ENCODE measurements around the gene LMO7. TPM values are rescaled to one million over a fixed set of nuclear protein-coding genes. Genes with fewer than 3 reads are reported as not detected.
A peak's percentile ranks its signal among the peaks of the same experiment; 100 is the strongest.

LMO7 gene
- total RNA-seq, 1 donor from 2014 or later: 60.8 TPM

DNA sequence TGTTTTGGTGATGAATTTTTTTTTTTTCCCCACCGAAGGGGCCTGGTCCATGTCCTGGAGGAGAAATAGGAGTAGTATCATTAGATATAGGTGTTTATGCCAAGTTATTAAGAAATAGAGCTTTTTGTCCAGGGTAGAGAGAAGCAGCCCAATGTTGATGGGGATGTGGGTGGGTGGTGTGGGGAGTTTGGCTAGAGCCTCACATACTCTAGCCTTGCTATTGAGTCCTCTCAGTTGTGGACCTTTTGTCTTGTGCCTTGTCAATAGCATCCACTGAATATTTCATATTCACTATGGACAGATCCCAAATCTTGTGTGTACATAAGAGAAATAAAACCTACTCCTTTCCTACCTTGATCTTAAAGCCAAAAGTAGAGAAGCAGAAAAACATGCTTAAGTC lies 134.0 kb downstream of the LMO7 start:
- no peak for DNase-seq (ENCODE audit: low spot score in 2 of 2, unreplicated experiment in 2 of 2)
- Mint-ChIP-seq H3K4me1 (peaks cover 56% of the 10 kb centered on the region), H3K4me3 (no peak overlapping the region), H3K27me3 (ENCODE audit: low read depth) (no peaks in the 10 kb centered on the region), H3K27ac (peak overlapping the region; percentile 45), H3K9me3 (peaks cover 13% of the 10 kb centered on the region), H3K36me3 (peaks cover 10% of the 10 kb centered on the region)
- TF ChIP-seq CTCF (IDR thresholded peaks at IDR 0.05; ENCODE audit: unreplicated experiment): no peak

GRCh38 chr13:75770592-75771011 lies 134.5 kb downstream of the LMO7 start:
- Mint-ChIP-seq H3K4me1 (peaks cover 56% of the 10 kb centered on the region), H3K27ac (peak overlapping the region; percentile 51), H3K27me3 (ENCODE audit: low read depth) (no peaks in the 10 kb centered on the region), H3K4me3 (no peak overlapping the region), H3K36me3 (peaks cover 6% of the 10 kb centered on the region), H3K9me3 (peaks cover 13% of the 10 kb centered on the region)
- no peak for TF ChIP-seq CTCF (IDR thresholded peaks at IDR 0.05; ENCODE audit: unreplicated experiment)
- no peak for DNase-seq (ENCODE audit: low spot score in 2 of 2, unreplicated experiment in 2 of 2)

DNA sequence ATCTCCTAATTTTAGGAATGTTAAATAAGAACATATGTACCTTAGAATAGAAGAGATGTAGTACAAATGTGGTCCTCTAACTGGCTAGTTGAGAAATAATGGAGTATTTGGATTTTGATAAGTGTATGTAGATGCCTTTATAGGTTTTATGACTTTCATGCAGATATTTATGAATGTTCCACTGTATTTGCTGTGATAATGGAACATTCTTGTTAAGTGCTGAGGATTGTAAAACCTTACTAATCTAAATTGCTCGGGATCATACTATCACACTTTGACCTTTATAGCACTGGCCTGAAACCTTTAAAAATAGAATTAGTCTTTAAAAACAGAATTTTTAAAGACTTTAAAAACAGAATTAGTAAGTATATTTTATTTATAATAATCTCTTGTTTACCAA lies 135.1 kb downstream of the LMO7 start:
- no peak for TF ChIP-seq CTCF (IDR thresholded peaks at IDR 0.05; ENCODE audit: unreplicated experiment)
- no peak overlapping the region for H3K4me3 Mint-ChIP-seq
- peaks cover 56% of the 10 kb centered on the region for H3K4me1 Mint-ChIP-seq
- DNase-seq (ENCODE audit: low spot score in 2 of 2, unreplicated experiment in 2 of 2): no peak
- no peaks in the 10 kb centered on the region for H3K27me3 Mint-ChIP-seq (ENCODE audit: low read depth)
- peaks cover 2% of the 10 kb centered on the region for H3K36me3 Mint-ChIP-seq
- H3K27ac Mint-ChIP-seq: peak overlapping the region; percentile 51
- H3K9me3 Mint-ChIP-seq: peaks cover 10% of the 10 kb centered on the region

DNA sequence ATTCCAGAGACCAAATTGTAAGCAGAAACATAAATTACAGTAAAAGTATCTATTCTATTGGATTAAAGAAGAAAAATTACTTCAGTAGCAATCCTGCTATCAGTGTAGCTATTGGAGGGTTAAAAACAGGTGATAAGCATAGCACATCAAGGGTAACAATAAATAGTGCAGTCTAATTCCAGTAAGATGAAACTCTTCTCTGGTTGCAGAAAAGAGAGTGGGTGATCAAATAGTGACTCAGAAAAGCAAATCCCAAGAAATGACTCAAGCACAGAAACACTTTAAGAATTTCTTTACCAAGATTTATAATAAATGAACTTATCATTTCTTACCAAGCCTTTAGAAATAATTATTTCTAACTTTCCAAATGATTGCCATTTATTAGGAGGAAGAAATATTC lies 135.7 kb downstream of the LMO7 start:
- no peak for TF ChIP-seq CTCF (IDR thresholded peaks at IDR 0.05; ENCODE audit: unreplicated experiment)
- Mint-ChIP-seq H3K27me3 (ENCODE audit: low read depth) (no peaks in the 10 kb centered on the region), H3K36me3 (peaks cover 2% of the 10 kb centered on the region), H3K4me1 (peaks cover 54% of the 10 kb centered on the region), H3K4me3 (no peak overlapping the region), H3K9me3 (peaks cover 8% of the 10 kb centered on the region), H3K27ac (peak overlapping the region; percentile 59)
- DNase-seq (ENCODE audit: low spot score in 2 of 2, unreplicated experiment in 2 of 2): no peak

GRCh38 chr13:75774176-75774575 lies 138.0 kb downstream of the LMO7 start:
- no peak for TF ChIP-seq CTCF (IDR thresholded peaks at IDR 0.05; ENCODE audit: unreplicated experiment)
- Mint-ChIP-seq H3K27ac (no peak overlapping the region), H3K4me1 (peaks cover 35% of the 10 kb centered on the region), H3K36me3 (peaks cover 11% of the 10 kb centered on the region), H3K27me3 (ENCODE audit: low read depth) (no peaks in the 10 kb centered on the region), H3K9me3 (peaks cover 16% of the 10 kb centered on the region), H3K4me3 (no peak overlapping the region)
- DNase-seq (ENCODE audit: low spot score in 2 of 2, unreplicated experiment in 2 of 2): no peak

DNA sequence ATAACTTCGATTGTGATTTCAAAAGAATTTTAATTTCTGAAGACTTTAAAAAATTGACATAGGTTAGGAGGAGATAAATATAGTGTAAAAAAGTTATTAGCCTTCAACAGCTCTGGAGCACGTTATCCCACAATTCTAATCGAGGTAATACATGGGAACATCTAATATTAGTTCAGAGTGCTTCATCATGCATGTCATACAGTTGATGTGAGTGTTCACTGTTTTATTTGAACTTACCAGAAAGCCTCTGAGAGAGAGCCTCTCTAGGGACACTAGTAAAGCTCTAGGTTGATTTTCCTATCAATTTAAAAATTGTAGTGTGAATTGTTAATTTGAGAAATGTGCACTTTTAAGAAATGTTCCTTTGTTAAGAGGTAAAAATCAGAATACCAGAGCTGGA lies 140.4 kb downstream of the LMO7 start:
- Mint-ChIP-seq H3K27ac (no peak overlapping the region), H3K9me3 (peaks cover 31% of the 10 kb centered on the region), H3K36me3 (peaks cover 23% of the 10 kb centered on the region), H3K4me3 (no peak overlapping the region), H3K4me1 (peaks cover 15% of the 10 kb centered on the region), H3K27me3 (ENCODE audit: low read depth) (no peaks in the 10 kb centered on the region)
- DNase-seq (ENCODE audit: low spot score in 2 of 2, unreplicated experiment in 2 of 2): no peak
- TF ChIP-seq CTCF (IDR thresholded peaks at IDR 0.05; ENCODE audit: unreplicated experiment): no peak

All from mesothelial cell of epicardium (in vitro differentiated cells).